CD4-positive, alpha-beta T cell treated with Interleukin-17A for 1 hour (primary cell): ENCODE measurements around the gene OR4K15.
"Not testable (repeated sequence)": the region's sequence is repeated elsewhere in the genome, so short reads cannot be mapped to it uniquely, and the experiment has no call there.

Experiments used
- DNase-seq: peaks from one replicate; pipeline ENCODE4 v3.0.0-alpha.2; 2020

The OR4K15 gene

GRCh38 chr14:19975291-19975690 is at the start of gene OR4K15:
OR4K15 (plus strand) TSS chr14:19975591; CDS start chr14:19975591, 0 bp downstream.
- no peak for DNase-seq

- no peak for DNase-seq
Observed at GRCh38 chr14:19930617-19931016, 44.8 kb upstream of the OR4K15 start, which contains the start of gene OR4K1. OR4K1 (plus strand) TSS chr14:19930917; CDS start chr14:19935667, 4,750 bp downstream.

- no peak for DNase-seq
Observed at GRCh38 chr14:19941668-19942067, 33.7 kb upstream of the OR4K15 start.

GRCh38 chr14:19947413-19948090 is 27.8 kb upstream of the OR4K15 start:
- DNase-seq = no peak

GRCh38 chr14:19949218-19949617 is 26.2 kb upstream of the OR4K15 start:
- no peak for DNase-seq

- DNase-seq = not testable (repeated sequence)
Observed at GRCh38 chr14:19969735-19970134, 5.7 kb upstream of the OR4K15 start.

- peak; percentile 65 for DNase-seq
Observed at GRCh38 chr14:19974844-19975243, 547 bp upstream of the OR4K15 start.

- no peak for DNase-seq
Observed at GRCh38 chr14:19993438-19993837, 18.0 kb downstream of the OR4K15 start.

- DNase-seq = no peak
Observed at GRCh38 chr14:20001863-20002262, 26.5 kb downstream of the OR4K15 start, which contains the start of gene OR4Q2. OR4Q2 (plus strand) TSS chr14:20002163.

- no peak for DNase-seq
Observed at GRCh38 chr14:20002319-20002718, 26.9 kb downstream of the OR4K15 start.

GRCh38 chr14:20008156-20008555 is 32.8 kb downstream of the OR4K15 start:
- no peak for DNase-seq

- DNase-seq = no peak
Observed at GRCh38 chr14:20019257-20019865, 44.0 kb downstream of the OR4K15 start, which contains the start of gene OR4K14. OR4K14 (minus strand) TSS chr14:20019307; CDS start chr14:20015193, 4,114 bp downstream.
